Brain microvascular endothelial cell (primary cell): Measurements from ENCODE around the gene GMDS.
A peak's percentile ranks its signal among the peaks of the same experiment; 100 is the strongest.

ENCODE experiments used
- DNase-seq: peaks from one replicate; pipeline ENCODE4 v3.0.0-alpha.2; 2020
- H3K27ac ChIP-seq: fragments of 250-450 bp; sonication (Bioruptor Pico); 2 replicates; pipeline ENCODE4 v1.5.1; 2020; ENCODE audit warnings: mild to moderate bottlenecking, moderate library complexity
- H3K27me3 ChIP-seq: fragments of 250-450 bp; sonication (Bioruptor Pico); replicated peaks from 2 replicates; pipeline ENCODE4 v1.5.1; 2020; ENCODE audit warnings: mild to moderate bottlenecking
- H3K36me3 ChIP-seq: fragments of 250-450 bp; sonication (Bioruptor Pico); replicated peaks from 2 replicates; pipeline ENCODE4 v1.5.1; 2020; ENCODE audit warnings: mild to moderate bottlenecking
- H3K4me3 ChIP-seq: 2 replicates; pipeline ENCODE4 v1.5.1; 2011; ENCODE audit warnings: low read depth, mild to moderate bottlenecking, control low read depth, low read length, moderate library complexity
- in situ Hi-C: cut with HindIII; loops from 2 replicates; pipeline ENCODE4 v1.10.0; 2017; ENCODE audit warnings: low sequenced_read_pairs, low pct_ligation_motif_present
- TF ChIP-seq, protein P1 (sequence below): IDR thresholded peaks from 2 replicates; pipeline ENCODE4 v1.5.1; 2011; ENCODE audit warnings: low read depth, mild to moderate bottlenecking, moderate library complexity, low read length, control low read depth, inconsistent platforms; ENCODE audit errors: missing control alignments

GMDS gene

DNA sequence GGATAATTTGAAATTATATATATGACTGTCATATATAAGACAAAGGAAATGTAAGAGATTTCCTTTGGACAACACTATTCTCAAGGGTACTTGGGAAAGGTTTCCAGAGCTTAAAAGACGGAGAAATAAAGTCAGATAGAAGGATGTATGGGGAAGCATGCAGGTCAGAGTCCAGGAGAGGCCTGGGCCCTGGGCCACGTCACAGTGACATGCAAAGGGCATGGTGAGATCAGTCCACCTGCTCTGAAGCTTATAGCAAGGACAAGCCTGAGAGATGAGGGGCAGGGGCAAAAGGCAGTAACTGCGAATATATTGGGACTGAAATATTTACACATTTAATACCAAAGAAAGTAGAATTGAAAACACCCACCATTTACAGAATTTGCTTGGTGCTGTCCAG lies 24.6 kb upstream of the GMDS start:
- DNase-seq = no peak
- Histone ChIP-seq H3K36me3 (no peaks in the 10 kb centered on the region), H3K4me3 (no peak overlapping the region), H3K27me3 (no peaks in the 10 kb centered on the region), H3K27ac (no peak overlapping the region)
- TF ChIP-seq, protein P1, sequence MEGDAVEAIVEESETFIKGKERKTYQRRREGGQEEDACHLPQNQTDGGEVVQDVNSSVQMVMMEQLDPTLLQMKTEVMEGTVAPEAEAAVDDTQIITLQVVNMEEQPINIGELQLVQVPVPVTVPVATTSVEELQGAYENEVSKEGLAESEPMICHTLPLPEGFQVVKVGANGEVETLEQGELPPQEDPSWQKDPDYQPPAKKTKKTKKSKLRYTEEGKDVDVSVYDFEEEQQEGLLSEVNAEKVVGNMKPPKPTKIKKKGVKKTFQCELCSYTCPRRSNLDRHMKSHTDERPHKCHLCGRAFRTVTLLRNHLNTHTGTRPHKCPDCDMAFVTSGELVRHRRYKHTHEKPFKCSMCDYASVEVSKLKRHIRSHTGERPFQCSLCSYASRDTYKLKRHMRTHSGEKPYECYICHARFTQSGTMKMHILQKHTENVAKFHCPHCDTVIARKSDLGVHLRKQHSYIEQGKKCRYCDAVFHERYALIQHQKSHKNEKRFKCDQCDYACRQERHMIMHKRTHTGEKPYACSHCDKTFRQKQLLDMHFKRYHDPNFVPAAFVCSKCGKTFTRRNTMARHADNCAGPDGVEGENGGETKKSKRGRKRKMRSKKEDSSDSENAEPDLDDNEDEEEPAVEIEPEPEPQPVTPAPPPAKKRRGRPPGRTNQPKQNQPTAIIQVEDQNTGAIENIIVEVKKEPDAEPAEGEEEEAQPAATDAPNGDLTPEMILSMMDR = no peak
- in situ Hi-C loops = no loop called here

DNA sequence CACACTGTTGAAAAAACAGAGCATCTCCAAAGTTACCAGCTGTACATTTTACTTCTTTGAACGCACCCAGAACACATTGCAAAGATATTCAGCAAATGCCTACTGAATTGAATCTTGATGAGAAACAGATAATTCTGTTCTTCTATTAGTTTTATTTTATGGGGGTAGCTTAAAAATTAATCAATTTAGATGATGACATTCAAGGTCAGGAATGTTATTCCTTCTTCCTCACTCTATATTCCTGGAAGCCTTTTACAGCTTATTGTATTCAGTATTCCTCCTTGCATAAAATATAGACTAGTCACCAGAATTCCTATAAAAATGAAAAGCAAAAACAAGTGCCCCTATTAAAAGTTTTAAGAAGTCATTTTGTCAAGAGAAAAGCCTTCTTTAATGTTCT lies 21.4 kb upstream of the GMDS start:
- H3K4me3 ChIP-seq = no peak overlapping the region
- H3K27me3 ChIP-seq = no peaks in the 10 kb centered on the region
- in situ Hi-C loops = no loop called here
- TF ChIP-seq, protein P1 = no peak
- H3K27ac ChIP-seq = no peak overlapping the region
- H3K36me3 ChIP-seq = no peaks in the 10 kb centered on the region
- DNase-seq = no peak

DNA sequence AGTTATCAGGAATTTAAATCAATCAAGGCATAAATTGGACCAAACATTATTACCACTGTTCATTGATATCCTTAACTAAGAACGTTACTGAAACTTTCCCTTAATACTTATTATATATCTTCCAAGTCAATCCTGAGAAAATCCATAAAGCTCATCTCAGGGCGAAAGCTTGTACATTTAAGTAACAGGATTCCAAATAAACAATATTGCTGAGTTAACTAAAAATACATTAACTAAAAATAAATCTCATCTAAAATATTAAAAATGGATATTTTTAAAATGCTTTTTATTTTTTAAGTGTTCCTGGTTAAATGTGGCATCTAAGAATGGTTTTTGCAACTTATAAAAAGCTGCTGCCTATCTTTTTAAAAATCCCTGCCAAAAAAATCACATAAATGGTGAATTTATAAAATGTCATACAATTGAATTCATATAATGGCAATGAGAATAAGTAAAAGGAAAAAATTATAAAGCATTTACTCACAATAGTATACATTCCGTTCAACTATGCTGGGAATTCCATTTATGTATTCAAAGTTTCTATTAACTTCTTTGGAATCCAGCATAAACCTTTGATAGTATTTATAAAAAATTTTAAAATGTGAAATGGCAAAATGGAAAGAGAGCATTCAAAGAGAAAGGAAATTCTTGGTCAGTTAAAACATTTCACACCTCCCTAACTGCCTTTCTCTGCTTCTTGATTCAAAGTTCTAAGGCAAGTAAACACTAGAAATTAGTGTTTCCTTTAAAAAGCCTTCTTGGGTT lies 20.8 kb upstream of the GMDS start:
- in situ Hi-C loops = no loop called here
- no peak overlapping the region for H3K4me3 ChIP-seq
- DNase-seq = no peak
- no peak overlapping the region for H3K27ac ChIP-seq
- no peaks in the 10 kb centered on the region for H3K36me3 ChIP-seq
- H3K27me3 ChIP-seq = no peaks in the 10 kb centered on the region
- TF ChIP-seq, protein P1 = no peak

DNA sequence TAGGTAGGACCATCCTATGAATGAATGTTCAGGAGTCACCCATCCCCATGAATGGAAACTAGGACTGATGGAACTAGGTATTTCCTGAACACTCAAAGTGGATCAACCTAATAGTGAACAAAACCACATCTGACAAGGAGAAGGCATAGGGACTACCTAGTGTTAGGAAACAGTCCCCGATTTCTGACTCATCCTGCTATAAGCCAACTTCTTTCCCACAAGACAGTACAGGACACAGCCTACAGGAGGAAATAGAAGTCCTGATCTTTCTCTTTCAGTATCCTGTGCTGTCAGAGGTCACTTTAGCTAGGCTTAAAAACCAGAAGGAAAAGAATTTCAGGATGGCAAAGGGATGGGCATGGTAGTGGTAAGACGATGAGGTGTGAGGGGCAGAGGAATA lies 19.5 kb upstream of the GMDS start:
- TF ChIP-seq, protein P1 = no peak
- no peaks in the 10 kb centered on the region for H3K27me3 ChIP-seq
- no peak overlapping the region for H3K4me3 ChIP-seq
- no peak overlapping the region for H3K27ac ChIP-seq
- DNase-seq = peak; percentile 30
- in situ Hi-C loops = no loop called here
- H3K36me3 ChIP-seq = no peaks in the 10 kb centered on the region

DNA sequence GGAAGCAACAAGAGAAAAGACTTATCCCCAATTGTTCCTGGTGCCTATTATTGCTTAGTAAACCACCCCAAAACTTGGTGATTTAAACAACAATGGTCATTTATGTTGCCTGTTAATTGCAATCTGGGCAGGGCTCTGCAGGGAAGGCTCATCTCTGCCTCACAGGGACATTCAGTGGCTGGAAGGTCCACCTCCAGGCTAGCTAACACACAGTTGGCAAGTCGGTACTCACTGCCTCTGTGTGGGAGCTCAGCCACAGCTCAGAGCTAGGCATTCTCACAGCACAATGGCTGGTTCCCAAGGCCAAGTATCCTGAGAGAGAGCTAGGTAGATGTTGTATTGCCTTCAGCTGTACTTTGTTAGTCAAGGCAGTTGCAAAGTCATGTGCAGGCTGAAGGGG lies 18.5 kb upstream of the GMDS start:
- in situ Hi-C loops = no loop called here
- Histone ChIP-seq H3K4me3 (no peak overlapping the region), H3K27me3 (no peaks in the 10 kb centered on the region), H3K27ac (no peak overlapping the region), H3K36me3 (no peaks in the 10 kb centered on the region)
- no peak for DNase-seq
- TF ChIP-seq, protein P1 = no peak

DNA sequence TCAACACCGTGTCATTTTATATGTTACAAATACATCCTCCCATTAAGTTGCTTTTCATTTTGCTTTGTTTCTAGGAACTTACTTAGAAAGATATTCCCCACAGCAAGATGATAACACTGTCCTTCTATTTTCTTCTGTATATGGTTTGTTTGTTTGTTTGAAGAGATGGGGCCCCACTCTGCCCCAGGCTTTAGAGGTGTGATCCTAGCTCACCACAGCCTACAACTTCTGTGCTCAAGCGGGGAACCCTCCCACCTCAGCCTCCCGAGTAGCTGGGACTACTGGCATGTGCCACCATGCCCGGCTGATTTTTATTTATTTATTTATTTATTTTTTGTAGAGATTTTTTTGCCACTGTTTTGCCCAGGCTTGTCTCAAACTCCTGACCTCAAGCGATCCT lies 14.2 kb upstream of the GMDS start:
- Histone ChIP-seq H3K36me3 (no peaks in the 10 kb centered on the region), H3K27me3 (no peaks in the 10 kb centered on the region), H3K27ac (no peak overlapping the region), H3K4me3 (no peak overlapping the region)
- TF ChIP-seq, protein P1 = no peak
- DNase-seq = no peak
- in situ Hi-C loops = no loop called here
